Right ventricle myocardium inferior (tissue), 1 donor: Measurements from ENCODE around the gene PLXNA3. TPM values are rescaled to one million over a fixed set of nuclear protein-coding genes. Genes with fewer than 3 reads are reported as not detected.
A peak's percentile ranks its signal among the peaks of the same experiment; 100 is the strongest.

Source experiments
- ATAC-seq: fragments of 200-7000 bp; cut with Tn5 transposase; one replicate; pipeline ENCODE4 v1.9.1; 2020; ENCODE audit warnings: mild to moderate bottlenecking, moderate library complexity
- DNase-seq: peaks from one replicate; pipeline ENCODE4 v3.0.0; 2021; ENCODE audit errors: missing footprints
- intact Hi-C: fragments of 100-400 bp; cut with DNase I; formaldehyde crosslinking; loops from one replicate; pipeline ENCODE4 v1.11.0; 2022
- total RNA-seq: library from RNA; stranded (reverse); fragmentation: NEBNext Ultra II Directional; extraction: Animal tissue kit (Norgen Biotek cat#: 25700); gene quantifications from one replicate; pipeline ENCODE4 v1.2.1, GENCODE V29; 2021
- donor health status: DM: no; HTN: yes; CAD: no; lungs with severe emphysema.

The PLXNA3 gene
- total RNA-seq, 1 donor from 2014 or later: 23.2 TPM

DNA sequence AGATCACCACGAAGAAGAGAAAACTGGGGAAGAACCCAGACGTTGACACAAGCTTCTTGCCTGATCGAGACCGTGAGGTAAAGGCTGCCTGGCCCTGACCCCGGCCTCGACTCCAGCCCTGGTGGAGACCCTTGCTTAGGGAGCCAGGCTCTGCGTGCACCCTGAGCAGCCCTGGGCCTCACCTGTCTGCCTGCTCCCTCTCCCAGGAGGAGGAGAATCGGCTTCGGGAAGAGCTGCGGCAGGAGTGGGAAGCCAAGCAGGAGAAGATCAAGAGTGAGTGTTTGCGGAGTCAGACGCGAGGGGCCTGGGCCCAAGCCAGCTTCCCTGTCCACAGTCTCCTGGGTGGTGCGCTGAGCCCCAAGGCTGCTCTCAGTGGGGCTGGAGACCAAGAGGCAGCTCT, 9.6 kb upstream of the PLXNA3 start:
- ATAC-seq: no peak
- no peak for DNase-seq
- intact Hi-C loops: no loop called here

DNA sequence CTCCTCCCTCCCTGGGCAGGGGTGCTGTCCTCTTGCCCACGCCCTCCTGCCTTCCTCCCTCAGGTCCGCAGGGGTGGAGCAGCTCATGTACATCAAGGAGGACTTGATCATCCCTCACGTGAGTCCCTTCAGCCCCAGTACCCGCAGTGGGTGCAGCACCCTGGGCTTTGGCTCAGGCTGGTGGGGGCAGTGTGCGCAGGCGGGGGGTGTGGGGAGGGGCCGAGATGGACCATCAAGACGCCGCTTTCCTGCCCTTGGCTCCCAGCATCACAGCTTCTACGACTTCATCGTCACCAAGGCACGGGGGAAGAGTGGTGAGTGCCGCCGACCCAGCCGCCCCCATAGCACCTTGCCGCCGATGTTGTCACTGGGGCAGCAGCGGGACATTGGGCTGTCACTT, 8.5 kb upstream of the PLXNA3 start:
- DNase-seq (no peak), ATAC-seq (no peak)
- intact Hi-C loops: no loop called here

- ATAC-seq (no peak), DNase-seq (no peak)
- intact Hi-C loops: no loop called here
These were observed 7.8 kb upstream of the PLXNA3 start for GRCh38 chrX:154450312-154450711.

- ATAC-seq (no peak), DNase-seq (no peak)
- intact Hi-C loops: no loop called here
These were observed 5.3 kb upstream of the PLXNA3 start for GRCh38 chrX:154452823-154453222.

- DNase-seq: no peak
- intact Hi-C loops: loop anchor here (2.0 kb wide), 1 partner anchor 21 kb away; the partner anchor contains the start of gene LAGE3
- peak; percentile 57 for ATAC-seq
These were observed 478 bp upstream of the PLXNA3 start for GRCh38 chrX:154457491-154458115.

- no peak for DNase-seq
- intact Hi-C loops: loop anchor here (2.0 kb wide), 1 partner anchor 20 kb away; the partner anchor contains the start of gene LAGE3
- ATAC-seq: peak; percentile 84
These were observed 1.1 kb downstream of the PLXNA3 start for GRCh38 chrX:154458954-154459778.

DNA sequence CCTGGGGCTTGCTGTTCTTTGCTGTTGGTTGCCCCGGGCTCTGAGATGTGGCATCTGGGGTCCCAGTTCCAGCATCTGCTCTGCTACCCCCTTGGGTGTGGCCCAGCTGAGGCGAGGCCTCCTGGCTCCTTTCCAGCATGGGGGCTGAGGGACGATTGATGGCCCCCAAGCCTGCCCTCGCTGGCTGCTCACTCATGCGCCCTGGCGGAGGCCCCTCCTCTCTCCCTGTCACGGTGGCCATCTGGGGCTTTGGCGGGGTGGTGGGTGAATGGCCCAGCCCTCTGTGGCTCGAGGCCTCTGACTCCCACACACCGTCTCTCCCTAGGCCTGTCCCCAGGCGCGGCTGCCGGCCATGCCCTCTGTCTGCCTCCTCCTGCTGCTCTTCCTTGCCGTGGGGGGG, 1.8 kb downstream of the PLXNA3 start:
- DNase-seq (no peak), ATAC-seq (no peak)

DNA sequence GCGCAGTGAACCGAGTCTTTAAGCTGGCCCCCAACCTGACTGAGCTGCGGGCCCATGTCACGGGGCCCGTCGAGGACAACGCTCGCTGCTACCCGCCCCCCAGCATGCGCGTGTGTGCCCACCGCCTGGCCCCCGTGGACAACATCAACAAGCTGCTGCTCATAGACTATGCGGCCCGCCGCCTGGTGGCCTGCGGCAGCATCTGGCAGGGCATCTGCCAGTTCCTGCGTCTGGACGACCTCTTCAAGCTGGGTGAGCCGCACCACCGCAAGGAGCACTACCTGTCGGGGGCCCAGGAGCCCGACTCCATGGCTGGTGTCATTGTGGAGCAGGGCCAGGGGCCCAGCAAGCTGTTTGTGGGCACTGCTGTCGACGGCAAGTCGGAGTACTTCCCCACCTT, 2.2 kb downstream of the PLXNA3 start:
- ATAC-seq: no peak
- no peak for DNase-seq
- intact Hi-C loops: no loop called here

More for the DNA sequence above, 1.8 kb downstream of the PLXNA3 start:
- intact Hi-C loops: loop anchor here (2.0 kb wide), 1 partner anchor 19 kb away; the partner anchor contains the start of gene LAGE3

- DNase-seq (no peak), ATAC-seq (no peak)
- intact Hi-C loops: no loop called here
These were observed 4.3 kb downstream of the PLXNA3 start for GRCh38 chrX:154462396-154462795.

DNA sequence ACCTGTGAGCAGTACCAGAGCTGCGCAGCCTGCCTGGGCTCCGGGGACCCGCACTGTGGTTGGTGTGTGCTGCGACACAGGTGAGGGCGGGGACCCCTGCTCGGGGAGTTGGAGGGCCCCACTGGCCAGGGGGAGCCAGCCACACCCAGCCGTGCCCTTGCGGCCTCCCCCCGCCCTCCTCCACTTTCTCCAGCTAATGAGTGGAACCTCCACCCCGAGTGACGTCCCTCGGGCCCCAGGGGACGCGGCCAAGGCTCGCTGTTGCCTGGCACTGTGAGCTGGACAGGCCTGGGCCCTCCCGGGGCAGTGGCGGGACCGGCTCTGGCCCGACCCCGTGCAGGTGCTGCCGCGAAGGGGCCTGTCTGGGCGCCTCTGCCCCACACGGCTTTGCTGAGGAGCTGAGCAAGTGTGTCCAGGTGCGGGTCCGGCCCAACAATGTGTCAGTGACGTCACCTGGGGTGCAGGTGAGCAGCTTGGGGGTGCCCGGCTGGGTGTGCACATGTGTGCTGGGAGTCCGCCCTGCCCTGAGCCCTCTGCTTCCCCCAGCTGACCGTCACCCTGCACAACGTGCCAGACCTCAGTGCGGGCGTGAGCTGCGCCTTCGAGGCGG, 5.6 kb downstream of the PLXNA3 start:
- ATAC-seq (no peak), DNase-seq (no peak)
- intact Hi-C loops: no loop called here

DNA sequence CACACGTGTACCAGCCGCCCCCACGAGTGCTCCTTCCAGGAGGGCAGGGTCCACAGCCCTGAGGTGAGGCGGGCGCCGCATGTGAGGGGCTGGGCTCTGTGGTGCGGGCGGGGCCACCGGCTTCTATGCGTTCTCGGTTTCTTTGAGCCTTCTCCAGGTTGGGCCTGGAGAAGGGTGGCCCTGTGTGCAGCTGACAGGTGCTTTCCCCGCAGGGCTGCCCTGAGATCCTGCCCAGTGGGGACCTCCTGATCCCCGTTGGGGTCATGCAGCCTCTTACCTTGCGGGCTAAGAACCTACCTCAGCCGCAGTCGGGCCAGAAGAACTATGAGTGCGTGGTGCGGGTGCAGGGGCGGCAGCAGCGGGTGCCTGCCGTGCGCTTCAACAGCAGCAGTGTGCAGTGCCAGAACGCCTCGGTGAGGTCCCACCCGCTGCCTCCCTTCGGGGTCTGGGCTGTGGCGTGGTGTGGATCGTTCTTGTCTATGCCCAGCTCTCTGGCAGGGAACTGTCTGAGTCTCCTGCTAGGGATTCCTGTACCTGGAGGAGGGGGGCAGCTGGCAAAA, 6.8 kb downstream of the PLXNA3 start:
- no peak for ATAC-seq
- intact Hi-C loops: no loop called here
- DNase-seq: no peak

- ATAC-seq: no peak
- no peak for DNase-seq
- intact Hi-C loops: no loop called here
These were observed 7.5 kb downstream of the PLXNA3 start for GRCh38 chrX:154465601-154466000.

- DNase-seq (no peak), ATAC-seq (no peak)
- intact Hi-C loops: no loop called here
These were observed 8.0 kb downstream of the PLXNA3 start for GRCh38 chrX:154466036-154466435.

DNA sequence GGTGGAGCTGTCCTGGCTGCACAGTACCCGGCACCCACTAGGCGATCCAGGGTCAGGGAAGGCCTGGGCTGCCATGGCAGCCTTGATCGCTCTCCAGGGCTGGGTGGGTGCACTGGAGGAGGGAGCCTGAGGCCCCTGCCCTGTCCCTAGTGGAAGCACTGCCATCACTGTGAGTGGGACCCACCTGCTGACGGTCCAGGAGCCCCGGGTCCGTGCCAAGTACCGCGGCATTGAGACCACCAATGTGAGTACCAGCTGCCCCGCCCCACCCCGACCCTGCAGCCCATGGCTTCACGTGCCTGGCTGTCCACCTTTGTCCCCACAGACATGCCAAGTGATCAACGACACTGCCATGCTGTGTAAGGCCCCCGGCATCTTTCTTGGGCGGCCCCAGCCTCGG, 8.8 kb downstream of the PLXNA3 start:
- ATAC-seq (no peak), DNase-seq (no peak)
- intact Hi-C loops: no loop called here

DNA sequence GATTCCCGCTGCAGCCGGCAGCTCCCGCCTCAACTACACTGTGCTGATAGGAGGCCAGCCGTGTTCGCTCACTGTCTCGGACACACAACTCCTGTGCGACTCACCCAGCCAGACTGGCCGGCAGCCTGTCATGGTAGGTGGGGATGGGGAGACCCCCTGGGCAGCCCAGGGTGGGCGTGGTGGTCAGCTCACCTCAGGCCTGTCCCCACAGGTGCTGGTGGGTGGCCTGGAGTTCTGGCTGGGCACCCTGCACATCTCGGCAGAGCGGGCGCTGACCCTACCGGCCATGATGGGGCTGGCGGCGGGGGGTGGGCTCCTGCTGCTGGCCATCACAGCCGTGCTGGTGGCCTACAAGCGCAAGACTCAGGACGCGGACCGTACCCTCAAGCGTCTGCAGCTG, 9.5 kb downstream of the PLXNA3 start:
- intact Hi-C loops: no loop called here
- ATAC-seq (no peak), DNase-seq (no peak)

DNA sequence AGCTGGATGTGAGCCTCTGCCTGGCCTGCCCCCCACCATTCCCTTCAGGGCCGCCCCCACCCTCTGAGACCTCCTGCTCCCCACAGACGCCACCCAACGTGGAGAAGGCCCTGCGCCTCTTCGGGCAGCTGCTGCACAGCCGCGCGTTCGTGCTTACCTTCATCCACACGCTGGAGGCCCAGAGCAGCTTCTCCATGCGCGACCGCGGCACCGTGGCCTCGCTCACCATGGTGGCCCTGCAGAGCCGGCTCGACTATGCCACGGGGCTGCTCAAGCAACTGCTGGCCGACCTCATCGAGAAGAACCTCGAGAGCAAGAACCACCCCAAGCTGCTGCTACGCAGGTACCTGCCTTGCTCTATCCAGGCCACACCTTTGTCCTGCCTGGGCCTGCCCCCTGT, 10.1 kb downstream of the PLXNA3 start:
- ATAC-seq (no peak), DNase-seq (no peak)
- intact Hi-C loops: no loop called here

DNA sequence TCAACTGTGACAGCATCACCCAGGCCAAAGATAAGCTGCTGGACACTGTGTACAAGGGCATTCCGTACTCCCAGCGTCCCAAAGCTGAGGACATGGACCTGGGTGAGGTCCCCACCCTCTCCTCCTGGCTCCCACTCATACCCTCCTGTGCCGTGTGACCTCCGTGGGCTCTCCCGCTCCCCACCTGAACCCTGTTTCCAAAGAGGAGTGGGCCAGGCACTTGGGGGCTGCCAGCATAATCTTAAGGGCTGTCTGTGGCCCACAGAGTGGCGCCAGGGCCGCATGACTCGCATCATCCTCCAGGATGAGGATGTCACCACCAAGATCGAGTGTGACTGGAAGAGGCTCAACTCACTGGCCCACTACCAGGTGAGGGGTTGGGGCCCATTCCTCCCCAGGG, 11.0 kb downstream of the PLXNA3 start:
- no peak for ATAC-seq
- intact Hi-C loops: no loop called here
- no peak for DNase-seq

GRCh38 chrX:154469880-154470279, 11.8 kb downstream of the PLXNA3 start:
- ATAC-seq (no peak), DNase-seq (no peak)
- intact Hi-C loops: no loop called here

GRCh38 chrX:154470434-154470833, 12.4 kb downstream of the PLXNA3 start:
- ATAC-seq: no peak
- DNase-seq: no peak
- intact Hi-C loops: no loop called here
